GM19397 (cell line): ENCODE data around the gene GABRD.

Experiments
- ATAC-seq: cut with Tn5 transposase; IDR thresholded peaks from one replicate; pipeline ENCODE4 v1.9.1; 2021; ENCODE audit warnings: mild to moderate bottlenecking, moderate library complexity; ENCODE audit not compliant: unreplicated experiment

GABRD gene

GRCh38 chr1:2050793-2051682 is 31.9 kb downstream of the GABRD start:
- ATAC-seq: no peak

- no peak for ATAC-seq
Observed at GRCh38 chr1:2052054-2052679, 33.0 kb downstream of the GABRD start.

GRCh38 chr1:2052756-2053155 is 33.6 kb downstream of the GABRD start:
- ATAC-seq: no peak

GRCh38 chr1:2053217-2053616 is 34.1 kb downstream of the GABRD start:
- no peak for ATAC-seq

GRCh38 chr1:2053784-2054376 is 34.7 kb downstream of the GABRD start:
- no peak for ATAC-seq

- ATAC-seq: no peak
Observed at GRCh38 chr1:2054560-2054959, 35.4 kb downstream of the GABRD start.

GRCh38 chr1:2055911-2056575 is 36.9 kb downstream of the GABRD start:
- no peak for ATAC-seq

GRCh38 chr1:2056955-2057590 is 37.9 kb downstream of the GABRD start:
- no peak for ATAC-seq

GRCh38 chr1:2059290-2059953 is 40.3 kb downstream of the GABRD start:
- ATAC-seq: no peak

- ATAC-seq: no peak
Observed at GRCh38 chr1:2060072-2060471, 40.9 kb downstream of the GABRD start.

GRCh38 chr1:2060535-2060934 is 41.4 kb downstream of the GABRD start:
- ATAC-seq: no peak

GRCh38 chr1:2061065-2061778 is 42.1 kb downstream of the GABRD start:
- ATAC-seq: no peak

GRCh38 chr1:2065699-2066098 is 46.6 kb downstream of the GABRD start:
- ATAC-seq: no peak

GRCh38 chr1:2067393-2067792 is 48.2 kb downstream of the GABRD start:
- ATAC-seq: no peak

- ATAC-seq: no peak
Observed at GRCh38 chr1:2067981-2068380, 48.8 kb downstream of the GABRD start.

- no peak for ATAC-seq
Observed at GRCh38 chr1:2068951-2069350, 49.8 kb downstream of the GABRD start.

- no peak for ATAC-seq
Observed at GRCh38 chr1:2070016-2070415, 50.9 kb downstream of the GABRD start.

GRCh38 chr1:2070800-2071530 is 51.8 kb downstream of the GABRD start:
- ATAC-seq: no peak
